C4-2B (cell line): Measurements from ENCODE around the gene MET.
A peak's percentile ranks its signal among the peaks of the same experiment; 100 is the strongest.

ENCODE experiments used
- H3K27ac ChIP-seq: fragments of 450-650 bp; 2 replicates; pipeline ENCODE4 v1.5.1; 2017
- ZFX ChIP-seq: fragments of 450-650 bp; IDR thresholded peaks from 2 replicates; pipeline ENCODE4 v1.6.1; 2017
- TF ChIP-seq, protein P1 (sequence below): fragments of 450-650 bp; conservative IDR thresholded peaks from 2 replicates; pipeline ENCODE4 v1.5.1; 2017; ENCODE audit warnings: mild to moderate bottlenecking

MET gene

DNA sequence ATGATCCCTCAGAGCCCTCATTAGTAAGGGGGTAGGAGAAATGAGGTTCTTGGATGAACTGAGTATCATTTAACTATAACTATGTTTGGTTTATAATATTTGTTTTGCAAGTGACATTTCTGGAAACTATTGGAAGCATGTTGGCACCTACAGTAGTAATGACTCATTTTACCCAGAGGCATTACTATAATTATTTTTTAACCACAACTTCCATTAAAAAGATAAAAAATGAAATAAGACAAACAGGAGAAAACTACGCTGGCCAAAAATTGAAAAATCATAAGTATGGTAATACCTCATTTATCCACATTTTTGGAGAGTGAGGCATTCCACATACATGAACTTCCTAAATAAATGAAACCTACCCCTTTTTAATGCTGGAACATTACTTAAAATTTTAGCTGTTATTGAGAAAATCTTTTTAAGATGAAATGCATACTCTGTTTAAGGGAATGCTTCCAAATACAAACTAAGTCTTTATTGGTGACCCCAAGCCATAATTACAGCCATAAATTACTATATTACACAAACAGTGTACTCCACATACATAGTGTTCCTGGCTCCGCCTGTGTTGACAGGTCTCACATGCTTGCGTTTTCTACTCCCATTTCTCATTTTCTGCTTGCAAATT lies 105.8 kb downstream of the MET start:
- no peak overlapping the region for H3K27ac ChIP-seq
- no peak for TF ChIP-seq ZFX
- TF ChIP-seq, protein P1, sequence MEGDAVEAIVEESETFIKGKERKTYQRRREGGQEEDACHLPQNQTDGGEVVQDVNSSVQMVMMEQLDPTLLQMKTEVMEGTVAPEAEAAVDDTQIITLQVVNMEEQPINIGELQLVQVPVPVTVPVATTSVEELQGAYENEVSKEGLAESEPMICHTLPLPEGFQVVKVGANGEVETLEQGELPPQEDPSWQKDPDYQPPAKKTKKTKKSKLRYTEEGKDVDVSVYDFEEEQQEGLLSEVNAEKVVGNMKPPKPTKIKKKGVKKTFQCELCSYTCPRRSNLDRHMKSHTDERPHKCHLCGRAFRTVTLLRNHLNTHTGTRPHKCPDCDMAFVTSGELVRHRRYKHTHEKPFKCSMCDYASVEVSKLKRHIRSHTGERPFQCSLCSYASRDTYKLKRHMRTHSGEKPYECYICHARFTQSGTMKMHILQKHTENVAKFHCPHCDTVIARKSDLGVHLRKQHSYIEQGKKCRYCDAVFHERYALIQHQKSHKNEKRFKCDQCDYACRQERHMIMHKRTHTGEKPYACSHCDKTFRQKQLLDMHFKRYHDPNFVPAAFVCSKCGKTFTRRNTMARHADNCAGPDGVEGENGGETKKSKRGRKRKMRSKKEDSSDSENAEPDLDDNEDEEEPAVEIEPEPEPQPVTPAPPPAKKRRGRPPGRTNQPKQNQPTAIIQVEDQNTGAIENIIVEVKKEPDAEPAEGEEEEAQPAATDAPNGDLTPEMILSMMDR = no peak

DNA sequence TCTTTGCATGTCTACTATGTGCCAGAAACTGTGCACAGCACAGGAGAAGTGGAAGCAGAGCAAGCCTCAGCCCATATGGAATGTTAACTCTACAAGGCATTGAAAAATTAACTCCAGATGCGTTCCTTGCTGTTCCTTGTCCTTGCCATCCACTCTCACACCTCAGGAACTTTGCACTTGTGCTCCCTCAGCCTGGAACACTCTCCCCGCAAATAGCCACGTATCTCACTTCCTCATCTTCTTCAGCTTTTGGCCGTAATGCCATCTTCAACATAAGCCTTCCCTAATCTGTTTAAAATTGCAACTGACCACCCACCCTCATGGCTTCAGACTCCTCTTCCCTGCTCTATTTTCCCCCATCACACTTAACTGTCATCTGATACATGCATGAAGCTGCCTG lies 107.2 kb downstream of the MET start:
- no peak overlapping the region; the same call in 1 of the 2 replicates for H3K27ac ChIP-seq
- TF ChIP-seq, protein P1 = no peak
- no peak for TF ChIP-seq ZFX

DNA sequence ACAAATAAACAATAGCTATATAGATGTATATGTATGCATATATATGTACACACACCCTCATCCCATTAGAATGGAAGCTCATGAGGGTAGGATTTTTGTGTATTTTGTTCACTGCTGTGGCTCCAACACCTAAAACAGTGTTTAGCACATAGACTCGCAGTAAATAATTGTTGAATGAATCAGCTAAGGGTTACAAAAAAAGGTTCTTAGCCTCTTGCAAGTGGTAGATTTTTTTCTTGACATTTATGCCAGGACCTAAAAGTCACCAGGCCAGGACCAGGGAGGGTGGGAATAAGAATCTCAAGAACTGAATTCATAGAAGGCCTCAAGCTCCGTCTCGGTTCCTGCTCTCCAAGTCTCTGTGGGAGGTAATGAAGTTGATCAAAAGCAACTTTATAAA lies 107.9 kb downstream of the MET start:
- TF ChIP-seq, protein P1 = no peak
- TF ChIP-seq ZFX = no peak
- H3K27ac ChIP-seq = peak overlapping the region; percentile 58; the same call in 1 of the 2 replicates

DNA sequence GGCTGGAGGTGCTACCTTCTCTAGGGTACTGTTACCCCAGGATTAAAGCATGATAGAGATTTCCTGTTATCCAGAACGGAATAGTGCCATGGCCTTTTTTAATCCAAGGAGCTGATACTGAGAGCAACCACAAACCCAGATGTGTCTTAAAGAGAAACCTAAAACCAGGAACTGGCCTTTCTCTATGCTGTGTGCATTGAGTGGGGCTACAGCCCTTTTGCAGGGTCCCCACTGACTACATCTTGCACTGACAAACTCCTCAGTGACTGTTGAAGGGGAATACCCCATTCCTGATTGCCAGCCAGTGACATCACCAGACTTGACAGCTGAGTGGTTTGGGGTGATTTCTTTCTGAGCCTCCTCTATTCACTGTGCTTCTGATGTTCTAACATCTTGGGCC lies 108.5 kb downstream of the MET start:
- peak overlapping the region; percentile 58; the same call in 1 of the 2 replicates for H3K27ac ChIP-seq
- TF ChIP-seq, protein P1 = no peak
- no peak for TF ChIP-seq ZFX

DNA sequence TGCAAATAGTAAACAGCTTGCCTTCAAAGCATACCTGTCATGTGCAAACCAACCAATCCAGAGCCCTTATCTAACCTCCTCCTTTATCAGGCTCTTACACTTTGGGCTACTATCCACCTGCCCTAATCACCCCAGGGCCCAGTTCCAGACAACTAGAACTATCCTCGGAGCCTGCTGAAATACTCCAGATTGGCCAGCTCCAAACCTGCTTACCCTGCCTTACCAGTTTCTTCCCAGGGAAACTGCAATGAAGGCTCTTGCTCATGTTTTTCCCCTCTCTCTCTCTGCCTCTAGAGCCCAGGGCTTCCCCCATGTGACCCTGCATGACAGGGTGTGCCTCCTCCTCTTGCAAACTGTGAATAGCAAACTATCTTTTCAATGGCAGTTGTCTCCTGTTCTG lies 109.0 kb downstream of the MET start:
- TF ChIP-seq, protein P1 = no peak
- TF ChIP-seq ZFX = no peak
- peak overlapping the region; percentile 58 for H3K27ac ChIP-seq

DNA sequence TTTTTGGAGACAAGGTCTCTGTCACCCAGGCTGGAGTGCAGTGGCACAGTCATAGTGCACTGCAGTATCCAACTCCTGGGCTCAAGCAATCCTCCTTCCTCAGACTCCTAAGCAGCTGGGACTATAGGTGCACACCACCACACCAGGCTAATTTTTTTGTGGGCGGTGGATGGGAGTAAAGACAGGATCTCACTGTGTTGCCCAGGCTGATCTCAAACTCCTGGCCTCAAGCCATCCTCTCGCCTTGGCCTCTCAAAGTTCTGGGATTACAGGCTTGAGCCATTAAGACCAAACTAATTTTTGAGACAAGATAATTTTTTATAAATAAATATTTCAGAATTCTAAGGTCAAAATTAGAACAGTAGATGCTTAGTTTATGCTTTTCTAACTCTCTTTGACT lies 109.6 kb downstream of the MET start:
- H3K27ac ChIP-seq = peak overlapping the region; percentile 58
- TF ChIP-seq, protein P1 = no peak
- TF ChIP-seq ZFX = no peak

DNA sequence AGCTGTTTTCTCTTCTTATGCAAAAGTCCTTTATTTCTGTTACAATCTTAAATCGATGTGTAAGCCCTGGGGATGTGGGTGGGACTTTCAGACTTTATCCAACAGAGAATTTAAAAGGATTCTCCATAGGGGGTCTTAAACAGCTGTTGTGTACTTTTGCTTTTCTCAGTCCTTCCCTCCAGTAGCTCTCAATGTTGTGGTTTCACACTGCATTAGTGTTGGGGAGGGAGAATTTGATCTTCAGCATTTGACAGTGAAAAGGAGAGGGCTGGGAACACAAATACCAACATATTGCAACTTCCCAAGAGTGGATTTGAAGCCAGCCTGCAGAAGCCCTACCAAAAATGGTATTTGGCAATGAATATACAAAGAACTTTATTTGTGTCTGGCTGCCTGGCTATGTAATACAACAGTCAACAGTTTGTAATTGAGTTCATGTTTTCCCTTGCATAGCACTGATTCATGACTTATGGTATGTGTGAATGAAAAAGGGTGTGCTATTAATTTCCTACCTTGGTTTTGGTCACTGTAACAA lies 110.2 kb downstream of the MET start:
- TF ChIP-seq ZFX = no peak
- TF ChIP-seq, protein P1 = no peak
- H3K27ac ChIP-seq = no peak overlapping the region
